CD8-positive, alpha-beta memory T cell (primary cell): ENCODE data around the gene PLPP4. TPM values are rescaled to one million over a fixed set of nuclear protein-coding genes. Genes with fewer than 3 reads are reported as not detected.

Source experiments
- CTCF ChIA-PET: fragments of 350-600 bp; sonication (Branson Sonifier 250); formaldehyde crosslinking; loops from one replicate; lab custom pipeline; 2021; ENCODE audit warnings: antibody characterized with exemption; lab: Charles Lee
- POLR2A ChIA-PET: fragments of 350-600 bp; sonication (Branson Sonifier 250); formaldehyde crosslinking; loops from one replicate; lab custom pipeline; 2021; ENCODE audit warnings: antibody characterized with exemption; lab: Charles Lee
- DNase-seq, 5 donors: peaks; one replicate each; pipeline versions ENCODE4 v3.0.0 to v3.0.0-alpha.2; 2020 to 2022; ENCODE audit warnings: mixed read lengths in 1 of 5
- H3K27ac ChIP-seq: one replicate; pipeline ENCODE4 v1.7.0; 2013; ENCODE audit warnings: low read depth, mild to moderate bottlenecking, low read length, moderate library complexity
- H3K27me3 ChIP-seq: 2 replicates; pipeline ENCODE4 v1.7.0; 2013; ENCODE audit warnings: low read length, mild to moderate bottlenecking; ENCODE audit not compliant: insufficient read depth, poor library complexity, severe bottlenecking
- H3K36me3 ChIP-seq: 2 replicates; pipeline ENCODE4 v1.7.0; 2013; ENCODE audit warnings: mild to moderate bottlenecking, low read length, moderate library complexity; ENCODE audit not compliant: insufficient read depth
- H3K4me1 ChIP-seq: 2 replicates; pipeline ENCODE4 v1.7.0; 2013; ENCODE audit warnings: mild to moderate bottlenecking, low read length, moderate library complexity; ENCODE audit not compliant: insufficient read depth
- H3K4me3 ChIP-seq: 2 replicates; pipeline ENCODE4 v1.7.0; 2013; ENCODE audit warnings: mild to moderate bottlenecking, low read length
- H3K9me3 ChIP-seq: 2 replicates; pipeline ENCODE4 v1.7.0; 2013; ENCODE audit warnings: mild to moderate bottlenecking, low read length
- H3K27ac Mint-ChIP-seq, 8 donors: one replicate each; pipeline ENCODE4 v1.8.0; 2020 to 2021; ENCODE audit warnings: mixed read lengths in 8 of 8, mild to moderate bottlenecking in 6 of 8, inconsistent platforms in 3 of 8, moderate library complexity in 3 of 8
- H3K27me3 Mint-ChIP-seq, 2 donors: one replicate each; pipeline ENCODE4 v1.8.0; 2020 to 2021; ENCODE audit warnings: mixed read lengths in 2 of 2, mild to moderate bottlenecking in 1 of 2, moderate library complexity in 1 of 2
- H3K36me3 Mint-ChIP-seq, 3 donors: one replicate each; pipeline ENCODE4 v1.8.0; 2020 to 2021; ENCODE audit warnings: mixed read lengths in 3 of 3, inconsistent platforms in 1 of 3, mild to moderate bottlenecking in 1 of 3
- H3K4me1 Mint-ChIP-seq, 3 donors: one replicate each; pipeline ENCODE4 v1.8.0; 2020 to 2021; ENCODE audit warnings: mixed read lengths in 3 of 3, inconsistent platforms in 1 of 3, mild to moderate bottlenecking in 1 of 3
- H3K4me3 Mint-ChIP-seq, 7 donors: one replicate each; pipeline ENCODE4 v1.8.0; 2020 to 2021; ENCODE audit warnings: mixed read lengths in 7 of 7, mild to moderate bottlenecking in 6 of 7, moderate library complexity in 4 of 7, inconsistent platforms in 2 of 7
- H3K9me3 Mint-ChIP-seq, 5 donors: one replicate each; pipeline ENCODE4 v1.8.0; 2020 to 2022; ENCODE audit warnings: mixed read lengths in 5 of 5, mild to moderate bottlenecking in 3 of 5, moderate library complexity in 2 of 5, inconsistent platforms in 1 of 5
- polyA plus RNA-seq: library from polyadenylated mRNA; unstranded; fragments of 300-500 nt; fragmentation: Illumina TruSeq; gene quantifications from one replicate; pipeline ENCODE4 v1.2.3, GENCODE V29; 2021
- total RNA-seq, 2 experiments: library from RNA; stranded (reverse); gene quantifications; one replicate each; pipeline ENCODE4 v1.2.3, GENCODE V29; 2021

PLPP4 gene
- total and polyA plus RNA-seq, 3 experiments from 2014 or later = not detected

DNA sequence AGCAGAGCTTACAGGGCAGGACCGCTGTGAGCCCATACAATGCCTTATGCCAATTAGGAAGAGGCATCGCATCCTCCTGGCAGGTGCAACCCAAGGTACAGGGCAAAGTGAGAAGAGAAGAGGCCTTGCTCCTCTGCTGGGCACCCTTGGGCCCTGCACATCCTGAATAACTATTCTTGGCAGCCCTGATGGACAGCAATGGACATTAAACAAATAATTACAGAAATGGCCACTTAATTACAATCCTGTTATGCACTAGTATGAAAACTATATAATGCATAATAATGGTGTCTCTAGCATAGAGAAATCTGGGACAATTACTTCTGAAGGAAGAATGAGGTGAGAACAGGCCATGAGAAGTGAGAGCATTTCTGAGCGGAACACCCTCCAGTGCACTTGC lies 83.5 kb downstream of the PLPP4 start:
- Histone ChIP-seq H3K36me3 (no peaks in the 10 kb centered on the region), H3K9me3 (no peaks in the 10 kb centered on the region), H3K4me3 (no peak overlapping the region), H3K27me3 (no peaks in the 10 kb centered on the region), H3K4me1 (no peaks in the 10 kb centered on the region), H3K27ac (no peak overlapping the region)
- Mint-ChIP-seq H3K4me1 (no peaks in the 10 kb centered on the region), H3K36me3 (no peaks in the 10 kb centered on the region), H3K27me3 (no peaks in the 10 kb centered on the region), H3K4me3 (no peak overlapping the region), H3K9me3 (peaks cover 0 to 6% (median 3%) of the 10 kb centered on the region in 5 donors), H3K27ac (no peak overlapping the region)
- ChIA-PET POLR2A (no interaction called here), CTCF (no interaction called here)
- no peak for DNase-seq

DNA sequence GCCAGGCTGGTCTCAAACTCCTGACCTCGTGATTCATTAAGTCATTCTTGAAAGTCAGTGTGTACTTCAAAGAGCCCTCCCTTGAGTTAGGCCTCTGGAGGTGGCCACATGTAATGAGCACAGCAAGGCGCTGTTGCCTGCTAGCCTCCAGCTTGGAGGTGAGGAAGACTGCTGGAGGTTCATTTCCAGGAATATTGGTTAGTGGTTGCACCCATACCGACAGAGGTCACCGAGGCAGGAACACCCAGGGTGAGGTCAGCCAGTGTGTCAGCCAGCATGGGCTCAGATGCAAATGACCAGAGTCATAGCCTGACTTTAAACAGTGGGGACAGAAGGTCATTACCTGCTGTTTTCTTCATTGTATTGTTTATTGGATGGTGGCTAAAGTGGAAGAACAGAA lies 85.0 kb downstream of the PLPP4 start:
- Mint-ChIP-seq H3K27me3 (no peaks in the 10 kb centered on the region), H3K4me1 (no peaks in the 10 kb centered on the region), H3K9me3 (peaks cover 0 to 3% (median 3%) of the 10 kb centered on the region in 5 donors), H3K27ac (no peak overlapping the region), H3K4me3 (no peak overlapping the region), H3K36me3 (no peaks in the 10 kb centered on the region)
- no peaks in the 10 kb centered on the region for H3K4me1 ChIP-seq
- no peak overlapping the region for H3K4me3 ChIP-seq
- DNase-seq = no peak
- H3K36me3 ChIP-seq = no peaks in the 10 kb centered on the region
- H3K27me3 ChIP-seq = no peaks in the 10 kb centered on the region
- POLR2A ChIA-PET = no interaction called here
- no peaks in the 10 kb centered on the region for H3K9me3 ChIP-seq
- CTCF ChIA-PET = no interaction called here
- no peak overlapping the region for H3K27ac ChIP-seq

DNA sequence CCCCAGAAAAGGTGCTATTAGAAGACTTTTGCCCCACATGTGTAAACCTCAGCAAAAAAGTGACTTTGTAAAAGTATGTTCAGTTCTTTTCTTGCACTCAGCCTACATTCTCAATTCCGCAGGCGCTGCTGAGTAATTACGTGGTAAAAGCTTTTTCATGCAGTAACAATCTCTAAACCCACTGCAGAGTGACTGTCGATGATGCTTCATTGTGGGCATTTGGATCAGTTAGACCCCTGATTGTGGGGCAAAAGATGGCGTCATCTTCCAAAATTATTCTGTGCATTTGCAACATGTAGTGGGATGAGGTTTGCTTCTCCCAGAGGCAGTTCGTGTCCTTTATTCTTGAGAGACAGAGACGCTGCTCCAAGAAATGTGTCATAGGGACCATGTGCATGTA lies 85.6 kb downstream of the PLPP4 start:
- H3K9me3 Mint-ChIP-seq = peaks cover 0 to 3% (median 3%) of the 10 kb centered on the region in 5 donors
- ChIA-PET CTCF (no interaction called here), POLR2A (no interaction called here)
- no peaks in the 10 kb centered on the region for H3K36me3 Mint-ChIP-seq
- no peak overlapping the region for H3K4me3 ChIP-seq
- no peak overlapping the region for H3K27ac Mint-ChIP-seq
- H3K27me3 ChIP-seq = no peaks in the 10 kb centered on the region
- no peaks in the 10 kb centered on the region for H3K9me3 ChIP-seq
- no peaks in the 10 kb centered on the region for H3K36me3 ChIP-seq
- no peak overlapping the region for H3K27ac ChIP-seq
- no peaks in the 10 kb centered on the region for H3K4me1 ChIP-seq
- H3K27me3 Mint-ChIP-seq = no peaks in the 10 kb centered on the region
- no peaks in the 10 kb centered on the region for H3K4me1 Mint-ChIP-seq
- no peak for DNase-seq
- H3K4me3 Mint-ChIP-seq = no peak overlapping the region

DNA sequence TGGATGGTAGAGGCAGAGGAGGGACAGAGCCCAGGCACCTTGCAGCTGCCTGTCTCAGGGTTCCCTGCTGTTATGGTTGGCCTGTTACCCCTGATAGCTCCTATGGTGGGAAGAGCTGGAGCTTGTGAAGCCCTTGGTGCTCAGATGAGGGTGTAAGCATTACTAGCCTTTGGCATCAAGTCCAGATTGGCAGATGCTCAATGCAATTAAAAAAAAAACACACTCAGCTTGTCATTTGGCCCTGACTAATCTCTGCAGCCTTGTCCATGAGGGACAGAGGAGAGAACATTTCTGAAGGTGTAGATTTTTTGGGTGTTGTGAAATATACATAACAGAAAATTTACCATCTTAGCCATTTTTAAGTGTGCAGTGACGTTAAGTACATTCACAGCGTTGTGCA lies 86.3 kb downstream of the PLPP4 start:
- no peak for DNase-seq
- Histone ChIP-seq H3K36me3 (no peaks in the 10 kb centered on the region), H3K4me3 (no peak overlapping the region), H3K4me1 (no peaks in the 10 kb centered on the region), H3K9me3 (no peaks in the 10 kb centered on the region), H3K27me3 (no peaks in the 10 kb centered on the region), H3K27ac (no peak overlapping the region)
- ChIA-PET POLR2A (no interaction called here), CTCF (no interaction called here)
- peaks cover 0 to 8% (median 3%) of the 10 kb centered on the region in 5 donors for H3K9me3 Mint-ChIP-seq
- H3K27me3 Mint-ChIP-seq = no peaks in the 10 kb centered on the region
- no peak overlapping the region for H3K4me3 Mint-ChIP-seq
- H3K27ac Mint-ChIP-seq = no peak overlapping the region
- no peaks in the 10 kb centered on the region for H3K36me3 Mint-ChIP-seq
- H3K4me1 Mint-ChIP-seq = no peaks in the 10 kb centered on the region

DNA sequence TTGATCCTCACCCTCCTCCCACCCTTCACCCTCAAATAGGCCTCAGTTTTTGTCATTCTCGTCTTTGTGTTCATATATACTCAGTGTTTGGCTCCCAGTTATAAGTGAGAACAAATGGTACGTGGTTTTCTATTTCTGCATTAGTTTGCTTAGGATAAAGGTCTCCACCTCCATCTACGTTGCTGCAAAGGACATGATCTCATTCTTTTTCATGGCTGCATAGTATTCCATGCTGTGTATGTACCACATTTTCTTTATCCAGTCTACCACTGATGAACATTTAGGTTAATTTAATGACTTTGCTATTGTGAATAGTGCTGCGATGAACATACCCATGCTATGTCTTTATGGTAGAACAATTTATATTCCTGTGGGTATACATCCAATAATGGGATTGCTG lies 91.2 kb downstream of the PLPP4 start:
- ChIA-PET POLR2A (no interaction called here), CTCF (no interaction called here)
- no peaks in the 10 kb centered on the region for H3K36me3 ChIP-seq
- Mint-ChIP-seq H3K36me3 (no peaks in the 10 kb centered on the region), H3K27ac (no peak overlapping the region), H3K9me3 (peaks cover 0 to 10% (median 7%) of the 10 kb centered on the region in 5 donors), H3K4me1 (no peaks in the 10 kb centered on the region), H3K4me3 (no peak overlapping the region), H3K27me3 (peaks cover 0 to 1% of the 10 kb centered on the region in 2 donors)
- no peaks in the 10 kb centered on the region for H3K27me3 ChIP-seq
- H3K27ac ChIP-seq = no peak overlapping the region
- no peaks in the 10 kb centered on the region for H3K9me3 ChIP-seq
- no peaks in the 10 kb centered on the region for H3K4me1 ChIP-seq
- DNase-seq = no peak
- H3K4me3 ChIP-seq = no peak overlapping the region

DNA sequence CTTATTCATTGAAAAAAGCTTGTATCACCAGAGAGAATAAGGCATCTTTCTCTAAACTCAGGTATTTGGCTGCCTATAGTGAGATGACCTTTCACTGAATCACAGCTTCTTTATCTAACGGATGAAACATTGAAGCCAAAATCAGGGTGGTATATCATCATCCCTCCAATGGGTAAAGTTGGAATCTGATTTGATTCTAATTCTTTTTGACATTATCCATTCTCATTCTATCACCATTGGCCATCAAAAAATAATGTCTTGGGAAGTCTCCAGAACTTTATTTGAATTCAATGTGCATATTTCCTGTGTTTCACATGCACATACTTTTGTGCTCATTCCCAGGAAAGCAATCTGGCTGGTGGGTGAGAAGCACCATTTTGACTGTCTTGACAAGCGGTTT lies 95.2 kb downstream of the PLPP4 start:
- Mint-ChIP-seq H3K4me1 (no peaks in the 10 kb centered on the region), H3K27me3 (peaks cover 0 to 1% of the 10 kb centered on the region in 2 donors), H3K9me3 (peaks cover 8 to 19% (median 10%) of the 10 kb centered on the region in 5 donors), H3K4me3 (no peak overlapping the region), H3K36me3 (no peaks in the 10 kb centered on the region), H3K27ac (no peak overlapping the region)
- no peaks in the 10 kb centered on the region for H3K36me3 ChIP-seq
- no peak for DNase-seq
- no peaks in the 10 kb centered on the region for H3K27me3 ChIP-seq
- H3K4me1 ChIP-seq = no peaks in the 10 kb centered on the region
- no peaks in the 10 kb centered on the region for H3K9me3 ChIP-seq
- ChIA-PET POLR2A (no interaction called here), CTCF (no interaction called here)
- no peak overlapping the region for H3K27ac ChIP-seq
- no peak overlapping the region for H3K4me3 ChIP-seq

DNA sequence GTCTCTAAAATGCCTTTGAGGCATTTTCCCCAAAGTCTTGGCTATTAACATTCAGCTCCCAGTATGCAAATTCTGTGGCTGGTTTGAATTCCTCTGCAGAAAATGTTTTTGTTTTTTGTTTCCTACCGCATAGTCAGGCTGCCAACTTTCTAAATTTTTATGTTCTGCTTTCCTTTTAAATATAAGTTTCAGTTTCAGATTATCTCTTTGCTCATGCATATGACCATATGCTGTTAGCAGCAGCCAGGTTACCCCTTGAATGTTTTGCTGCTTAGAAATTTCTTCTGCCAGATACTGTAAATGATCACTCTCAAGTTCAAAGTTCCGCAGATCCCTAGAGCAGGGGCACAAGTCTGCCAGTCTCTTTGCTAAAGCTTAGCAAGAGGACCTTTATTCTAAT lies 96.9 kb downstream of the PLPP4 start:
- no peaks in the 10 kb centered on the region for H3K9me3 ChIP-seq
- no peaks in the 10 kb centered on the region for H3K27me3 ChIP-seq
- no peak overlapping the region for H3K4me3 ChIP-seq
- H3K36me3 Mint-ChIP-seq = no peaks in the 10 kb centered on the region
- H3K27me3 Mint-ChIP-seq = peaks cover 0 to 1% of the 10 kb centered on the region in 2 donors
- ChIA-PET POLR2A (no interaction called here), CTCF (no interaction called here)
- DNase-seq = no peak
- no peak overlapping the region for H3K27ac Mint-ChIP-seq
- no peak overlapping the region for H3K4me3 Mint-ChIP-seq
- H3K27ac ChIP-seq = no peak overlapping the region
- H3K4me1 Mint-ChIP-seq = no peaks in the 10 kb centered on the region
- H3K9me3 Mint-ChIP-seq = peaks cover 2 to 19% (median 10%) of the 10 kb centered on the region in 5 donors
- no peaks in the 10 kb centered on the region for H3K36me3 ChIP-seq
- H3K4me1 ChIP-seq = no peaks in the 10 kb centered on the region

DNA sequence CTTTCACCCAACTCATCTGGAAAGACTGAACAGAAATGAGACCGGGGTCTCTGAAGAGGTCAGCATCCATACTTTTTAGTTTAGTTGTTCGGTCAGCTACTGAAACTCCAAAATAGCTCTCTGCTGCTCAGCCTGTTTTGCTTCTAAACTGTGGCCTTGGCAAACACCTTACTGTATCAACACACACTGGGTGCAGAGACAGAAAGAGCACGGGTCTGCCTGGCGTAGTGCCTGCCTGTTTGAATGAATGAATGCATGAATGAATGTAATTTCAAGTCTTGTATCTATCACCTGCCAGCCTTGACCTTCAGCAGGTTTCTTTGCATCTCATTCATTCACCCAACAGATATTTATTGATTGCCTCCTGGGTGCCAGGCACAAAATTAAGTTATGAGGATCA lies 98.4 kb downstream of the PLPP4 start:
- no peaks in the 10 kb centered on the region for H3K36me3 Mint-ChIP-seq
- ChIA-PET POLR2A (no interaction called here), CTCF (no interaction called here)
- H3K4me3 Mint-ChIP-seq = no peak overlapping the region
- no peaks in the 10 kb centered on the region for H3K27me3 ChIP-seq
- H3K27me3 Mint-ChIP-seq = peaks cover 0 to 1% of the 10 kb centered on the region in 2 donors
- H3K9me3 Mint-ChIP-seq = peaks cover 2 to 19% (median 10%) of the 10 kb centered on the region in 5 donors
- H3K4me1 Mint-ChIP-seq = no peaks in the 10 kb centered on the region
- no peak overlapping the region for H3K27ac Mint-ChIP-seq
- no peak overlapping the region for H3K4me3 ChIP-seq
- H3K9me3 ChIP-seq = no peaks in the 10 kb centered on the region
- no peaks in the 10 kb centered on the region for H3K36me3 ChIP-seq
- no peaks in the 10 kb centered on the region for H3K4me1 ChIP-seq
- DNase-seq = no peak
- no peak overlapping the region for H3K27ac ChIP-seq
